K562 (cell line): ENCODE results near the gene TAF5. TPM values are rescaled to one million over a fixed set of nuclear protein-coding genes. Genes with fewer than 3 reads are reported as not detected.

Experiments used
- ATAC-seq: fragments of 200-7000 bp; cut with Tn5 transposase; 3 replicates; pipeline ENCODE4 v1.9.1; 2020; ENCODE audit warnings: moderate library complexity
- BruUV-seq: library from RNA; stranded (reverse); fragments of 400-500 nt; replicated peaks from 2 replicates; lab custom pipeline; 2021; lab: Mats Ljungman, UMichigan
- CTCF ChIA-PET: fragments of 300-600 bp; formaldehyde crosslinking; extraction: SDS; loops from one replicate; lab custom pipeline; 2021; ENCODE audit warnings: low intra/inter-chr PET ratio; lab: Yijun Ruan, JAX
- POLR2A ChIA-PET: fragments of 300-600, 350-650 bp; sonication (Branson Sonifier 250); formaldehyde crosslinking; extraction: SDS; loops from one replicate; lab custom pipeline; 2021; ENCODE audit warnings: antibody characterized with exemption, inconsistent platforms; lab: Yijun Ruan, JAX
- DNase-seq, 4 experiments: peaks; one replicate each; pipeline versions ENCODE4 v3.0.0 to v3.0.0-alpha.2; 2011 to 2018; ENCODE audit warnings: low spot score in 3 of 4, mixed read lengths in 3 of 4; ENCODE audit errors: extremely low read depth in 1 of 4
- FAIRE-seq: peaks from 2 replicates; lab custom pipeline; 2011; peaks lifted over from hg19 to GRCh38; lab: Jason Lieb, UNC
- H2AFZ ChIP-seq: 2 replicates; pipeline ENCODE4 v1.6.0; 2011; ENCODE audit warnings: low read depth, low read length, control low read depth, inconsistent platforms
- H3K27ac ChIP-seq: fragments of 200-600 bp; 3 replicates; pipeline ENCODE4 v1.8.0; 2011; ENCODE audit warnings: low read depth, mild to moderate bottlenecking, control low read depth, inconsistent platforms, low read length, moderate library complexity, mixed read lengths; ENCODE audit errors: extremely low read depth
- H3K27me3 ChIP-seq, 2 experiments: fragments of 300-600 bp in 1 of 2; 2 replicates in 1 of 2; 3 replicates in 1 of 2; pipeline versions ENCODE4 v1.6.0 to v1.8.0; 2011; ENCODE audit warnings: inconsistent platforms in 2 of 2, low read length in 2 of 2, mild to moderate bottlenecking in 1 of 2, mixed read lengths in 1 of 2, moderate library complexity in 1 of 2; ENCODE audit not compliant: control insufficient read depth in 2 of 2, insufficient read depth in 2 of 2
- H3K36me3 ChIP-seq: fragments of 300-600 bp; 3 replicates; pipeline ENCODE4 v1.8.0; 2011; ENCODE audit warnings: mild to moderate bottlenecking, low read length, inconsistent platforms; ENCODE audit not compliant: control insufficient read depth, insufficient read depth
- H3K4me1 ChIP-seq, 2 experiments: fragments of 200-600 bp in 1 of 2; replicated peaks in 1 of 2; 2 replicates in 1 of 2; 3 replicates in 1 of 2; pipeline versions ENCODE4 v1.5.1 to v1.8.0; 2011; ENCODE audit warnings: inconsistent platforms in 2 of 2, low read length in 2 of 2, mild to moderate bottlenecking in 1 of 2, mixed read lengths in 1 of 2, moderate library complexity in 1 of 2; ENCODE audit not compliant: control insufficient read depth in 2 of 2, insufficient read depth in 2 of 2
- H3K4me2 ChIP-seq: 2 replicates; pipeline ENCODE4 v1.6.1; 2011; ENCODE audit warnings: low read length, control low read depth, inconsistent platforms, mixed read lengths; ENCODE audit not compliant: insufficient read depth
- H3K4me3 ChIP-seq: fragments of 200-600 bp; sonication (generic), shearing (Covaris generic); 2 replicates; pipeline ENCODE4 v1.5.1; 2016; ENCODE audit warnings: control low read depth, inconsistent platforms
- H3K79me2 ChIP-seq: fragments of 200-600 bp; 3 replicates; pipeline ENCODE4 v1.8.0; 2011; ENCODE audit warnings: low read length, inconsistent platforms; ENCODE audit not compliant: control insufficient read depth, insufficient read depth
- H3K9ac ChIP-seq, 2 experiments: 2 replicates each; pipeline versions ENCODE4 v1.6.0 to v1.6.1; 2011; ENCODE audit warnings: low read depth in 2 of 2, low read length in 2 of 2, control low read depth in 1 of 2, inconsistent platforms in 1 of 2, mild to moderate bottlenecking in 1 of 2, mixed read lengths in 1 of 2; ENCODE audit not compliant: insufficient read depth in 1 of 2
- H3K9me1 ChIP-seq: one replicate; pipeline ENCODE4 v1.6.0; 2011; ENCODE audit warnings: inconsistent platforms, mild to moderate bottlenecking, low read length, moderate library complexity; ENCODE audit not compliant: control insufficient read depth, insufficient read depth
- H3K9me3 ChIP-seq: replicated peaks from 2 replicates; pipeline ENCODE4 v1.5.1; 2011; ENCODE audit warnings: low read depth, low read length, inconsistent platforms; ENCODE audit not compliant: control insufficient read depth, insufficient read depth
- H4K20me1 ChIP-seq: replicated peaks from 2 replicates; pipeline ENCODE4 v1.6.1; 2011; ENCODE audit warnings: low read length, inconsistent platforms, mixed read lengths; ENCODE audit not compliant: control insufficient read depth, insufficient read depth
- ARID4B ChIP-seq: sonication (generic); formaldehyde crosslinking; IDR thresholded peaks from 2 replicates; pipeline ENCODE4 v1.8.0; 2022; ENCODE audit warnings: mild to moderate bottlenecking, missing genetic modification reagents
- GTF3C2 ChIP-seq: IDR thresholded peaks from 3 replicates; pipeline ENCODE4 v1.6.1; 2011; ENCODE audit warnings: borderline replicate concordance, mild to moderate bottlenecking, moderate library complexity; ENCODE audit not compliant: insufficient read length; ENCODE audit errors: extremely low read depth
- PKNOX1 ChIP-seq: fragments of 450-650 bp; IDR thresholded peaks from 2 replicates; pipeline ENCODE4 v1.6.1; 2016
- SREBF1 ChIP-seq: fragments of 150-350 bp; IDR thresholded peaks from 2 replicates; pipeline ENCODE4 v1.6.1; 2014; ENCODE audit warnings: antibody characterized with exemption, low read depth, low read length, borderline replicate concordance
- ZNF121 ChIP-seq: sonication (generic); formaldehyde crosslinking; conservative IDR thresholded peaks from 2 replicates; pipeline ENCODE4 v1.8.0; 2022; ENCODE audit warnings: missing genetic modification reagents
- ZNF609 ChIP-seq: sonication (generic); formaldehyde crosslinking; IDR thresholded peaks from 2 replicates; pipeline ENCODE4 v1.8.1; 2023; ENCODE audit warnings: missing genetic modification reagents, mild to moderate bottlenecking, borderline replicate concordance
- WGBS: fragments of 100-300 bp; shearing (Covaris generic); methylation state at CpG from one replicate; pipeline ENCODE4 v1.1.6; 2016; ENCODE audit warnings: low coverage, mixed read lengths; ENCODE audit not compliant: insufficient coverage; ENCODE audit errors: missing lambda C conversion rate; 5-methylcytosine and 5-hydroxymethylcytosine counted together
- in situ Hi-C: fragments of 300-500 bp; cut with MboI; formaldehyde crosslinking; loops from 4 replicates; pipeline ENCODE4 v1.15.0; 2018; ENCODE audit warnings: inconsistent platforms, mixed read lengths
- intact Hi-C: fragments of 100-400 bp; cut with micrococcal nuclease; formaldehyde crosslinking; loops from 2 replicates; pipeline ENCODE4 v1.14.2; 2022
- polyA plus RNA-seq, 8 experiments: library from polyadenylated mRNA; depleted of rRNA in 4 of 8; stranded (reverse) in 5 of 8; unstranded in 3 of 8; fragments of >200 nt; fragmentation: Nextera tagmentation in 2 of 8; fragmentation: Illumina TruSeq in 1 of 8; extraction: Ambion mirVana in 2 of 8; extraction: Trizol in 1 of 8; gene quantifications; 2 replicates each; pipeline versions ENCODE4 v1.2.1 to v1.2.3, GENCODE V29; 2011 to 2014; ENCODE audit warnings: inconsistent platforms in 1 of 8, missing spikeins in 1 of 8
- total RNA-seq, 7 experiments: library from RNA; depleted of rRNA in 6 of 7; stranded (reverse); fragments of >200 nt in 6 of 7; fragmentation: Illumina TruSeq in 2 of 7; extraction: Trizol in 2 of 7; gene quantifications; 2 replicates each; pipeline versions ENCODE4 v1.2.1 to v1.2.3, GENCODE V29; 2011 to 2021; ENCODE audit warnings: low replicate concordance in 1 of 7

Gene TAF5
- total and polyA plus RNA-seq, 9 of the 15 experiments (the other 6 are each of a cell fraction or from before 2014, with no cell fraction given) = 4.2 to 11.9 (median 9.3) TPM

- DNase-seq (no peak), ATAC-seq (no peak), FAIRE-seq (no peak)
- H3K27ac ChIP-seq = no peak overlapping the region
- in situ Hi-C loops = no loop called here
- no peak overlapping the region for H2AFZ ChIP-seq
- ChIA-PET POLR2A (interaction anchor here (0.7 kb wide), 1 partner anchor 305 kb away, joined by 4 read pairs; no protein-coding TSS in a partner anchor), CTCF (no interaction called here)
- H3K4me3 ChIP-seq = no peak overlapping the region
- H4K20me1 ChIP-seq = no peaks in the 10 kb centered on the region
- H3K4me2 ChIP-seq = no peak overlapping the region
- WGBS = 43% methylated on average over 4 of the region's 5 CpGs
- peaks cover 0 to 6% of the 10 kb centered on the region in 2 experiments; a peak in 2 of 5 replicates for H3K4me1 ChIP-seq
- no peaks in the 10 kb centered on the region for H3K9me1 ChIP-seq
- H3K9me3 ChIP-seq = no peaks in the 10 kb centered on the region
- H3K36me3 ChIP-seq = no peaks in the 10 kb centered on the region
- BruUV-seq = no TSS peak
- peaks cover 3% of the 10 kb centered on the region; the same call in 2 of the 3 replicates for H3K79me2 ChIP-seq
- H3K9ac ChIP-seq = no peak overlapping the region
- TF ChIP-seq ZNF609 (CRISPR knock-in tag) = no peak
- no peak for TF ChIP-seq GTF3C2
- 0 out of 2 replicates have a peak, but pooled peaks have one; percentile 11 for TF ChIP-seq ZNF121 (CRISPR knock-in tag)
- no peak for TF ChIP-seq ARID4B
- no peak for TF ChIP-seq PKNOX1
- no peak for TF ChIP-seq SREBF1
- H3K27me3 ChIP-seq = no peaks in the 10 kb centered on the region
- intact Hi-C loops = no loop called here
Measured at GRCh38 chr10:103355906-103356599, 11.7 kb upstream of the TAF5 start.
